HG03460 (cell line): Measurements from ENCODE around the gene TYW5.

Experiments used
- ATAC-seq: cut with Tn5 transposase; IDR thresholded peaks from one replicate; pipeline ENCODE4 v1.9.1; 2021; ENCODE audit not compliant: unreplicated experiment

TYW5 gene

DNA sequence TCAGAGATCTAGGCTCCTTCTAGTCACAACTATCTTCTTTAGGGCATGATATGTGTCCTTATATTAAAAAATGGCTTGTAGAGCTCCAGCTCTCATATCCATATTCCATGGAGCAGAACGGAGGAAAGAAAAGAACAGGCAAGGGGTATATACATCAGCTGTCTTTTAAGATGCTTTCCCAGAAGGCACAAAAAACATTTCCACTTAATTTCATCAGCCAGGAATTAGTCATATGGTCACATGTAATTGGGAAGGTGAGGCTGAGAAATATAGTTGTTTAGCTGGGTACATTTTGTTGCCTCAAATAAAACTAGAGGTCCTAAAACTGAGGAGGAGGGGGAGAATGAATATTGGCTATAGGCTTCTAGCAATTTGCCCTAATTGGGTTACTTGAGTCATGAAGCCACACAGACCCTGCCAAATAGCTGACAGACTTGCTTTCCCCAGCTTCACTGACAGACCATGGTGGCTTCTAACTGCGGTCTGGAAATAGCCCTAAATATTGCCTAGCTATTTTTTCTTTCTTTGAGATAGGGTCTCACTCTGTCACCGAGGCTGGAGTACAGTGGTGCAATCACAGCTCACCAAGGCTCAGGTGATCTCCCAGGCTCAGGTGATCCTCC lies 20.1 kb upstream of the TYW5 start:
- no peak for ATAC-seq

DNA sequence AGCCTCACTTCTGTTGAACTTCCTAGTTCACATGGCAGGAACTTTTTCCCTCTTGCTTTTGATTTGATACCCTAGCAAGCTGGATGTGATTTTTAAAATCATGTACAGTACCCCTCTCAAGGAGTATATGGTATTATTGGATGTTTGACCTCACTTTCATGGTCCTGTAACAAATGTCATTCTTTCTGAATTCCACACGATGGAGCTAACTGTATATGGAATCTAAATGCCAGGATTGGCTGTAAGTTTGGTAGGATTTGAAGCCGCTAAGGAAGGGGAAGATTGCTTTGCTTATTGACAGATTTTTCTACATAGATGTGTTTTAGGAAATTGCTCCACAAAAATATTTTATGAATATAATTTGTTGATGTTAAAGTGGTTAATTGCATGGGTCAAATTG lies 18.4 kb upstream of the TYW5 start:
- no peak for ATAC-seq

GRCh38 chr2:199972088-199972626 lies 16.9 kb upstream of the TYW5 start:
- no peak for ATAC-seq

- no peak for ATAC-seq
Observed at GRCh38 chr2:199968126-199968525, 12.8 kb upstream of the TYW5 start.

DNA sequence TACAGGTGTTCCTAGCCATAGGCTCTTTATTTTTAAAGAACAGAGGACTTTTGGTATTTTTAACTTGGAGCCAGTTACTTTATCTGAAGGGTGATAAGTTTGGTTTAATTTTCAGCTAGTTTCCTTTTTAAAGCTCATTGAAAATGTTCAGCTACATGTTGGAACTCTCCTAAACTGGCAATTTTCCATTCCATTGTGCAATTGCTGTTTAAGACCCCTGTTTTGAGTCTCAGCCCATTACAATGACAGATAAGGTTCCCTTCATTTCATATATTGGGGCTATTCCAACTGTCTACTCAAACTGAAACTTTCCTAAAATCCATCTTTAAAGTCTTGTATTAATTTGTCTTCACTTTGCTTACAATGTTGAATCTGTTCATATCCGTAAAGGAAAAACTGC lies 11.7 kb upstream of the TYW5 start:
- ATAC-seq, result no peak

- no peak for ATAC-seq
Observed at GRCh38 chr2:199966405-199966804, 11.1 kb upstream of the TYW5 start.

GRCh38 chr2:199962203-199962602 lies 6.9 kb upstream of the TYW5 start:
- peak; percentile 50 for ATAC-seq

DNA sequence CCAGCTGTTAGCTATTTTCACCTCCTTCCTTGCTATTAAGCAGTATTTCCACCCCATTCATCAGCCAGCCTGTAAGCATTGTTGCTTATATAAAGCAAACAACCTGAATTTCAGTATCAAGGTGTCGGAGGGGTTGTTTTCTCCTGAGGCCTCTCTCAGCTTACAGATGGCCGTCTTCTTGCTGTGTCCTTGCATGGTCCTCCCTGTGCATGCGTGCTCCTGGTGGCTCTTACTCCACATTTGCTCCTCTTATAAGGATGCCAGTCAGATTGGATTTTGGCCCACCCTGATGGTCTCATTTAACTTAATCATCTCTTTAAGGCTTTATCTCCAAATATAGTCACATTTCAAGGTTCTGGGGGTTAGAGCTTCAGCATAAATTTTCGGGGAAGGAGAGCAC lies 2.7 kb upstream of the TYW5 start:
- ATAC-seq, result no peak

DNA sequence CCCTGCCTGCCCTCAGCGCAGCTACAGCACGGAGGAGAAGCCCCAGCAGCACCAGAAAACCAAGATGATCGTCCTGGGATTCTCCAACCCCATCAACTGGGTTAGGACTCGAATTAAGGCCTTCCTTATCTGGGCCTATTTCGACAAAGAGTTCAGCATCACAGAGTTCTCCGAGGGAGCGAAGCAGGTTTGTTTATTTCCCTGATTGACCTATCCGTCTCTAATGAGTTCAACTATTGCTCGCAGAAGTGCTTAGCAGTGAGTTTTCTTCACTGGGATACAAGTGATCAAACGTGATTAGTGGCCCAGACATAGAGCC lies 730 bp upstream of the TYW5 start:
- ATAC-seq, result no peak

DNA sequence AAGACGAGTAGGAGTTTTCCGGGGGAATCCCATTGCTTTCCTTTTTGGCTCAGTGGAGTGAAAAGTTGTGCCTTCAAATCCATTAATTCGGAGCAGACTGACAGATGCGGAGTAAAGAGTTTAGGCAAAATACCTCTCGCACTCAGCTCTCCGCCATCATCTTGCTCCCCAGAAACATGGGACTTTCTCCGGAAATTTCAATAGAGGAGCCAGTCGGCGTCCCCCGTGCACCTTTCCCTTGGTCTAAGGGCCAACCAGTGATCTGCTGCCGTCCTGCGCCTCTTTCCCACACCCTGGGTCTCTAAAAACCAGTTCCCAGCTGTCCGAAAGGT lies 318 bp downstream of the TYW5 start:
- peak; percentile 49 for ATAC-seq

DNA sequence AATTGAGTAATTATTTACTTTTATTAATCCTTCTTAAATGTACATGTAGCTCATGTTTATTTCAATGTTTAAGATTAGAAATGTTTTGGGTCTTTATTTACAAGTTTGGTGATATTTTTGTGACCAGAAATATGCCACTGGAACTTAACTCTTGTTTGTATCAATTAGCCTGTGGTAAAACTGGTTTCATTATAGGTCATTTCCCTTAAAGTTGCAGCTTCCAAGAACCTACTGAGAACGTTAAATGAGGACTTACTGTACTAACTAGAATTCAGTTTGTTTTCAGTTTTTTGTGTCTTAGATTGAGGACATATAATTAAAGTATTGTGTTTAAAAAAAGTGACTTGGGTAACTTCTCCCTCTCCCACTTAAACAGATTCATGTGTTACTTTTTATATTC lies 4.3 kb downstream of the TYW5 start:
- no peak for ATAC-seq

- no peak for ATAC-seq
Observed at GRCh38 chr2:199950396-199950795, 4.9 kb downstream of the TYW5 start.

GRCh38 chr2:199946836-199947235 lies 8.5 kb downstream of the TYW5 start:
- no peak for ATAC-seq

- no peak for ATAC-seq
Observed at GRCh38 chr2:199946196-199946595, 9.1 kb downstream of the TYW5 start.

- ATAC-seq, result no peak
Observed at GRCh38 chr2:199943373-199943772, 11.9 kb downstream of the TYW5 start.

DNA sequence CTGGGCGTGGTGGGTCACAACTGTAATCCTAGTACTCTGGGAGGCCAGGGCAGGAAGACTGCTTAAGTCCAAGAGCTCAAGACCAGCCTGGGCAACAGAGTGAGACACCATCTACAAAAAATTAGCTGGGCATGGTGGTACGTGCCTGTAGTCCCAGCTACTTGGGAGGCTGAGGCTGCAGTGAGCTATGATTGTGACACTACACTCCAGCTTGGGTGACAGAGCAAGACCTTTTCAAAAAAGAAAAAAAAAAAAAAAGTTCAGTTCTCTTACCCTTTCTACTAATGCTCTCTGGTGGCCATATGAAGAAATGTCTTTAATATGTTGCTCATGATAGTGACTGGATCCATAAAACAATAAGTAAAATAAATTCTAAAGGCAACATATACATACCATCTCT lies 14.9 kb downstream of the TYW5 start:
- ATAC-seq, result no peak

GRCh38 chr2:199936554-199936953 lies 18.7 kb downstream of the TYW5 start:
- no peak for ATAC-seq

- no peak for ATAC-seq
Observed at GRCh38 chr2:199933466-199933865, 21.8 kb downstream of the TYW5 start.

GRCh38 chr2:199932312-199932855 lies 22.9 kb downstream of the TYW5 start:
- ATAC-seq, result no peak

DNA sequence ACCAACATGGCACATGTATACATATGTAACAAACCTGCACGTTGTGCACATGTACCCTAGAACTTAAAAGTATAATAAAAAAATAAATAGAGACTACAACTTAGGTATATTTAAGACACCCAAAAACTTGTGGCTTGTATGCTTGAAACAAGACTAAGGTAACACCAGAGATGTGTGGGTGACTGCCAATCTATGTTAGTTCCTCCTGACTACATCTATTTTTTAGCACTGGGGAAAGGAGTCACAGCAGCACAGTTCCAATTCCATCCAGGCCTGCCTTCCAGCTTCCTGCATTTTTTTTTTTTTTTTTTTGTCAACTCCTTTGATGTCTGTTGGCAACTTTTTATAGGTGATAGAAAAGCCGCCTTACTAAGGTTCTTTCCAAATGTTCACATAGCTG lies 26.0 kb downstream of the TYW5 start:
- ATAC-seq, result no peak

DNA sequence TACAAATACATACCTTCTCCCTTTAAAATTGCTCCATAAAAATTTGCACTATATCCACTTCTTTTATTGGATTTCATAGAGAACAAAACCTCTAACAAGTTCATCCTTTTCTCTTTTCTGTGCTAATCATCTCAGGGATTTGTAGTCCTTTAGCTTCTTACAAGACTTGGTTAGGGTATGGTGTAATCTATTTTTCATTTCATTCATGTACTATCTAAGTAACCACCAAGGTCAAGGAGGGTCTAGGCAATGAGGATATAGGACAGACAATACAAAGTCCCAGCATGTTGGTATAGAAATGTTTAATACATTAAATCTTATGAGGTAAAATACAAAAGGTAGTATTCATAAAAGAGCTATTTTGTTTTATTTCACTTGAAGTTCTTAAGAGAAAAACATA lies 26.7 kb downstream of the TYW5 start:
- no peak for ATAC-seq

DNA sequence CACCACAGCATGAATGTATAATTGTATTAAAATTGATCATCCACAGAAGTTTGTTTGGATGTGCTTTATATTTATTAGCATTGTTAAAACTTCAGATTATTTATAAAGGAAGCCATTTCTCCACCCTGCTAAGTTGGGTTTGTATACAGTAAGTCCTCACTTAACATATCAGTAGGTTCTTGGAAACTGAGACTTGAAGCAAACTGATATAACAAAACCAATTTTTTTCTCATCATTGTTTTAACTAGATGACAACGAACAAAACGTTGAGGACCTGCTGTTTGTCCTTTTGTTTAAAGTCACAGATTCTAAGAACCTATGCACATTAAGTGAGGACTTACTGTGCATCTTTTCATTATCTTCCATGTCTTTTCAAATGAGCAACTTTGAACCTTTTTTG lies 27.1 kb downstream of the TYW5 start:
- no peak for ATAC-seq

- no peak for ATAC-seq
Observed at GRCh38 chr2:199926806-199927205, 28.5 kb downstream of the TYW5 start.
